GM18907 (cell line): ENCODE results near the gene MACROD2.

Source experiments
- ATAC-seq: cut with Tn5 transposase; IDR thresholded peaks from one replicate; pipeline ENCODE4 v1.9.1; 2021; ENCODE audit warnings: mild to moderate bottlenecking, moderate library complexity; ENCODE audit not compliant: unreplicated experiment

Gene MACROD2

DNA sequence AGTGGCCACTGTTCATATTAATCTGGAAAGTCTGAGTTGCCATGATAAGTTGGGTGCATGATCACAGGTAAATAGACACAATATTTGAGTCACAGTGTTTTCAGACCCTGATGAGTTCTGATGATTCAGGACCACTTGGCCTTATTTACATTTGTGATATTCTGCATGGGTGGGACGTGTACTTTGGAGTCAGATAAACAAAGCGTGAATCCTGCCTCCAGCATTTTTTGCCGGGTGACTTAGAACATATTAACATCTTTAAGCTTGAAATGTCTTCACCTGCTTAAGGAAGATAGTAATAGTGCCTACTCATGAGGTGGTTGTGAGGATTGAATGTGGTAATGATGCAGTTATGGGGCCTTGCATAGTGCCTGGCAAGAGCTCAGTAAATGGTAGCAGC lies 1582.8 kb downstream of the MACROD2 start:
- ATAC-seq: no peak

DNA sequence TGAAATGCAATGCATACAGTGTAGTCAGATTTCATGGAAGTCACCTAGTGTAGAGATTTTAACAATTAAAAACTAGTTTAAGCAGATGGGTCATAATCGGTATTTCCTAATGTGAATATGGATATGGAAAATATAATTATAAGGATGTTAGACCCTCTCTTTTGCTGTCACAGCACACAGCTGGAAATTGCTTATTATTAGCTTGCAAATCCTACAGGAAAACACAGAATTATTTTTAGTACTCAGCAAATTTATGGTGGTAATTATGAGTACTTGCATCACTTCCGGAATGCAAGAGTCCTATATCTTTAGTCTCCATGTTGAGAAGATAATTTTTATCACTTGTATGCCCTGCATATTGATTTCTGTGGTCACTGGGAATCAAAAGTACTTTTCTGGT lies 1584.4 kb downstream of the MACROD2 start:
- no peak for ATAC-seq

DNA sequence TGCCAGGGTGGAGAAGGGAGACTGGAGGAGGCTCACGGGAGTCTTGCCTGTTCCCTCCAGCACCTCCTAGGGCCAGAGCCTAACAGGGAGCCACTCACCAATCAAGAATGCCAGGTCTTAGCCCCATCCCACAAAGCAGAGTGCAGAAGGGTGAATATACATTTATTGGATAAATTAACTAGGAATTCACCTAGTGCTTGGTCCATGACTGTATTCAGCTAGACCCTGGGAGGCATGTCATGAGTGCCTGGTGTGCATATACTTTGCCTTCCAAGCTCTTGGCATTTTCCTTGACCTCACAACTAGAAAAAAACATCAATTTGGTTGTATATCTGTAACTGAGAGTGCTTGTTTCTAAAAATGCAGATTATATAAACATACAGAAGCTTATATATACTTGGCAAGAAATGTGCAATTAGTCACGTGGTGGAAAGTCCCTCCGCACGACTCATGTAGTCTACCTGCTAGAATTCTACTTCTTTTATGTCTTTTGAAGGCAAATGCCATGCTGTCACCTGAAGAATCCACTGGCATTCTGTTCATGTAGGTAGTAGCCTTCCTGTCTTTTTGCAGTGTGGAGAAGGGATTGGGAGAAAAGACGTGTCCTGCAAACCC lies 1586.9 kb downstream of the MACROD2 start:
- ATAC-seq: no peak

DNA sequence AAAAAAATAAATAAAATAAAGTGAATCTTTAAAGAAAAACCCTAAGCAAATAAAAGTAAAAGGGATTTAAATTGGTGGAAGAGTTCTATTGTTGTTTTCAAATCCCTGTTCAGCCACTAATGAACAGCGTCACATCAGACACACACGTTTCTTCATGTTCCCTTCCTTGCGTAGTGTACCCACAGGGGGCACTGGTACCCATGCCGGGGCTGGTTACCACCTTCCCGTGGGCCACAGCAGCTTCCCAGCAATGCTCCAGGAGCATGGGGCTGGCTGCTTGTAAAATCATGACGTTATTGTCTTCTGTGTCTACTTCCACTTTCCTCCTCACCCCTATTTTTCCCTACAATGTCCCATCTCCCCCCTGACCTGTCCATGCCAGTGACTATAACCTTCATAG lies 1589.2 kb downstream of the MACROD2 start:
- no peak for ATAC-seq

DNA sequence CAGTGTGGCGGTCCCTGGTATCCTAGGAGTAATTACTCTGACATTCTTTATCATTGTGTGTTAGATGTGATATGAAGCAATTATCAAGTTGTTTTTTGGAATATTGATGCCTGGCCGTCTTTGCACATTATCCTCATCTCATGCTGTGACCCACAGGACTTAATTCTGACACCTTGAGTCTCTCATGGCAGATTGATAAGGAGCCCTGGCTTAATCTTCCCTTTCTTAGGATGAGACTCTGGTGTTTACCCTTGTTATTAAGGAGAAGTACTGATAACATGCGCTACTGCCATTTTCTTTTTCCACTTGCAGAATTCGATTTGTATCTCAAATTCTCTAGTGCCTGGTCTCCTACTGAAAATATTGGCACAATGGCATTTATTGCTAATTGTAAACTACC lies 1597.8 kb downstream of the MACROD2 start:
- no peak for ATAC-seq

DNA sequence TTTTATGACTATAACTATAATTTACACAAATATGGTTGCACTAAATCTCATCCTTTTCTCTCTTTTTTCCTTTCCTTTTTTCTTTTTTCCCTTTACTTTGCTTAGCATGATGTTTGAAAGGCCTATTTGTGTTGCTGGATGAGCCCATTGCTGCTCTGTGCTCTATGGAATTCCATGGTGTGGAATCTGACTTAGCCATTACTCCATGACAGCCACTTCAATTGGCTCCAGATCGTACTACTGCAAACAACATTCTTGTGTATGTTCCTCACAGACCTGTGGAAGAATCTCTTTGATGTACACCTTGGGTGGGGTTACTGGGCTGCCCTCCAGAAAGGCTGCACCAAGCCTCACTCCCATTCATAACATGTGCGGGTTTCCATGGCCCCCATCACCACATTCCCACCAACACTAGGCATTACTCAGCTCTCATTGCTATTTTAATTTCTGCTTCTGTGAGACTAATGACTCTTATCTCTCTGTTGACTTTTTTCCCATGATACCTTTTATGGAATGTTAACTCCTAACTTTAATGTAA lies 1598.9 kb downstream of the MACROD2 start:
- ATAC-seq: no peak

DNA sequence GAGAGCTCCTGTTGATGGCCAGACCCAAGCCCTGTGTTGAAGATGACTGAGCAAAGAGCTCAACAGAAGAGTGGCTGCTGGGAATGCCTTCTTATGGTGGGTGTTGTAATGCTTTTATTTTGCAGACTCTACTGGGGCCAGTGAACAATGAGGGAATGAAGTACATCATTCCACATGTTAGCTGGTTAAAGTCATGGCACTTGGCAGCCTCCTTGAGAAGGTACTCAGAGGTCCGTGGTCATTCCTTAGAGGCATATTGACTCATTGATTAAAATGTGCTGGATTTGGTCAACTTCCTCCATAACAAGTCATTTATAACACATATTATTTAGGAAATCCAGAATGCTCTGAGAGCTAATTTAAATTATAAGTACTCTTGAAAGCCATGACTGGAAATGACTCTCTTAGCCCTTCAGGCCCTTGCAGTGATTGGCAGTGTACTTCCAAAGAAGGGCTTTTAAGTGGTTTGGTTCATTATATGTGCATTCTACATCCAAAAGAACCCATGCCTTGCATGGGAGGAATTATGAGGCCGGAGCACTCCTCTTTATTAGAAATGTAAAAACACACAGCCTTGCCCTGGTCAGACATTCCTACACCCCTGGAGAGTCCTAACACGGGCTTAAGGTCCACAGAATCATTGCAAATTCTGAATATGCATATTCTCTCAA lies 1601.0 kb downstream of the MACROD2 start:
- ATAC-seq: no peak

DNA sequence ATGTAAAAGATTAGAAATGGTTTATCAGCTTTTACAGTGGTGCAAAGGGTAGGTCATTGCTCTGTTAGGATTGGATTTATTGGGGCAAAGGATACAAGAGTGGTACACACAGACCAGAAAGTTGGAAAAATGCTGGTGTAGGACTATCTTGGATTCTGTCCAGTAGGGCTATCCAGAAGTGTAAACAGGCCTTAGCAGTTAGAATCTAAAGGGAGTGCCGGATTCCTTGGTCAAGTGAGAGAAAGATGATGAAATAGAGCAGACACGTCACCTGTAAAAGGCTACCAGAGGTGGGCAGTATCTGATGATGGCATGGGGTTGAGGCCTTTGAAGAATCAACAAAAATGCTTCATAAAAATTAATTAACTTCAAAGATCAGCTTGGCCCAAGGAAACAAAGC lies 1602.0 kb downstream of the MACROD2 start:
- no peak for ATAC-seq

DNA sequence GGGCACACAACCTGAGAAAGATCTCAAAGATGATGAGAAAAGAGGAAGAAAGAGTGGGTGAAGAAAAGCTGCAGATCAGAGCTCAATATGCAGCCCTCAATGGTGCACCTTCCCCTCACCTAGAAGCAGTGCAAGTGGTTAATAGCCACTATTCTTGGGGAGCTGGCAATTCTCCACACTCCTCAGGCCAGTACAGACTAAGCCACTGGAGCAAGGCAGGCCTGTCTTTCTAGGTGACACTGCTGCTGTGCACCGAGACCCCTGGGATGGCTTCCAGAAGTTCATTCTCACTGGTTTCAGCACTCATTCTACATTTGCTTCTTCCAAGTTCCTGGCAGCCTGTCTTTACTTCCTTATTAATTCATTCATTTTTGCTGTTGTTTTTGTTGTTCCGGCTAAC lies 1604.6 kb downstream of the MACROD2 start:
- ATAC-seq: no peak

DNA sequence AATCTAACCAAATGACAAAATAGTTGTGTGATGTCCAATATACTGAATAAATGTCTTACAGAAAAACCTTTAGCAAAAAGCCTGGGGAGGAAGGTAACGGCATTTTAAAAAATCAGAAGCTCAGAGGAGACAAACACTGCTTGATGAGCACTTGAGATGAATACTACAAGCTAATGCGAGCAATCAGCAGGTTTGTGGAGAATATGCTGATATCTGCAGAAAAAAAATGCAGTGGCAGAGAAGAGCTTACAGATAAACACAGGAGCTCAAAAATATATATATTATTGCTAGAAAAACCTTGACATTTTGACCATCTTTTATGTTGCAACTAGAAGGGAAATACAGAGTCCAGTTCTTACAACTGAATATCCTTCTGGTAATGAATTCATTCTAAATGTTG lies 1605.2 kb downstream of the MACROD2 start:
- no peak for ATAC-seq

DNA sequence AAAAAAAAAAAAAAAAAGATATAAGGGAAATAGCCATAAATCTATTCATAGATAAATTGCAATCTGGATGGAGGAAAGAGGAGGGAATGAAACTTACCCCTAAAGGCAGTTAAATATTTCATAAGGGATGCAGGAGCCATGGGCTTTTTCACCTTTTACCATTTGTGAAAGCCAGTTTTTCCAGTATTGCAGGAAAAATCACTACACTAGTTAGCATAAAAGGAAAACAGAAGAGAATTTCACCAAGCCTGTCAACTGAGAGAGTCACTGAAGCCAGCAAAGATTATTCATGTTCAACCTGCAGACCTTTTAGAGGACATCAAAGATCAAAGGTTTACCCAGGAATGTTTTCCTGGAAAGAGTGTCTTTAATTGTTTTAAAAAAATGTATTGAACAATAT lies 1608.2 kb downstream of the MACROD2 start:
- ATAC-seq: no peak

DNA sequence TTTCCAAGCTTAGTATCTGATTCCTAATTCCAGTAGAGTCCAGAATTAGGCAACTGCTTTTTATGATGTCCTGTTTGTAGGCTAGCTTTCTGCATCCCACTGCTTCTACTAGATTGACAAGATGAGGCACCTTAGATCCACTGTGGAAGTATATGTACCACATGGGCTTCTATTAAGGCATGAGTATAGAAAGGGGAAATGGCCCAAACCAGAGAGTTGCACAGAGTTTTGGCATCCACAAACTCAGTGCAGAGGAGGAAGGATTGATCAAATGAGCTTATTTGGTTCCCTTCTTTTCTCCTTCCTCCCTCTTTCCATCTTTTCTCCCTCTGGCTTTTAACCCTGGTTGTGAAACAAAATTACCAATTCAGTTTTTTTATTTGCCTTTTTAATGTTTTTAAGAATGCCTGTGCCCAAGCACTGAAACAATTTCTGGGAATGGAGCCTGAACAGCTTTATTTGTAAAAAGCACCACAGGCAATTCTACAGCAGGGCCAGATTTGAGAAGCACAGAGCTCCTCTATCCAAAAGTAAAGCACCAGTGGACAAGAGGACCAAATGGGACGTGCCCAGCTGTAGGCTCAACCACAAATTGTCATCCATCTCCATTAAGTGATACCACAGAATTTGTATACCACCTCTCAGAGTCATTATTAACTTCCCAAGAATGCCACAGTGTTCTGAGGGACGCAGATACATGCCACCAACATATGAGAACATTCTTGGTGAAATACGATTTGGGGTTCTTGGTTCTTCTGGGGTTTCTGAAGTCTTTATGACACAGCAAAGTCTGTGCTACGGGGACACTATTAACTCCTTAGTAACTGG lies 1608.9 kb downstream of the MACROD2 start:
- ATAC-seq: no peak

DNA sequence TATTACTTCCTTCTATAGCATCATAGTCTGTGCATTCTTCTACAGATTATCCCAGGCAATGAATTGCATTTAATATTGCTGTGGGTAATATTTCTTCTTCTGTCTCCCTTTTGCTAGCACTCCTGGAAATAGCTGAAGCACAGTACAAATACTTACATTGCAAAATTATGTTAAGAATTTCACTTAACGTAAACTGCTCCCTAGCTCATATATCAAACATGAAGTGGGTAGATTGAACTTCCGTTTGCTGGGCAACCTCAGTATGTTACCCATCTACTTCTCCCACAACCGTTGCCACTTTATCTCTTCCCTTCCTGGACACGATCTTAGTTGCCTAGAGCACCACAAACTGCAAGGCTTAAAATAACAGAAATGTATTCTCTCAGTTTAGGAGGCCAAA lies 1614.6 kb downstream of the MACROD2 start:
- no peak for ATAC-seq

DNA sequence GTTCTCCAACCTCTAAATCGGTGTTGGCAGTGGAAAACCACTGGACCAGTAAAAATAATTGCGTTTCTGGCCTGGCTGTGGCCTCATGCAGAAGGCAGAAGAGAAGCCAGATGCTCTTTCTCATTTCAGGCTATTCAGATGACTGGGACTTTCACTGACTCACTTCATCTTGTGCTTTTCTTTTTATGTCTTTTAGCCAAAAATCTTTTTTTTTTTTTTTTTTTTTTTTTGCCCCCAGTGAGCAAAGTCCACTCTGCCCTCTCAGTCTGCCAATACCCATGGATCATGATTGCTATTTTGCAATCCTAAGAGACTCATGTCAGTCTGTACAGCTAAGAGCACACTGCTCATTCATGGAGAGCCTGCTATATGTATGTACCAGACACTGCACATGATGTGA lies 1615.5 kb downstream of the MACROD2 start:
- no peak for ATAC-seq

DNA sequence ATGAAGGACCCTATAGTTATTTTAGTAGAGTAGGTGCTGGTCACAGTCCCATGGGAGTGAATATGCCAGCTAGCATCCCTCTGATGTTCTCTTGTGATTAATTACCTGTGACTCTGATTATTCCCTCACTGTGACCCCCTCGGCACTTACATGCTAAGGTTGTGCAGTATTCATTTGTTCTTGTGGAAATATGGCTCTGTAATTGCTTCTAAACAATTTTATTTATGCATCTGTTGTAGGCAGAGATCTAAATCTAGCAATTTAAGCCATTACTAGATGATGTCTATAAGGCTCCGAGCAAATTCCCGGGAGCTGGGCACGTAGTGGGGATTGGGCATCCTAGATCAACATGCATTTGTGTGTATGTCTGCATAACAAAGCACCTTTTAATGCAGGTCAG lies 1616.2 kb downstream of the MACROD2 start:
- ATAC-seq: no peak

DNA sequence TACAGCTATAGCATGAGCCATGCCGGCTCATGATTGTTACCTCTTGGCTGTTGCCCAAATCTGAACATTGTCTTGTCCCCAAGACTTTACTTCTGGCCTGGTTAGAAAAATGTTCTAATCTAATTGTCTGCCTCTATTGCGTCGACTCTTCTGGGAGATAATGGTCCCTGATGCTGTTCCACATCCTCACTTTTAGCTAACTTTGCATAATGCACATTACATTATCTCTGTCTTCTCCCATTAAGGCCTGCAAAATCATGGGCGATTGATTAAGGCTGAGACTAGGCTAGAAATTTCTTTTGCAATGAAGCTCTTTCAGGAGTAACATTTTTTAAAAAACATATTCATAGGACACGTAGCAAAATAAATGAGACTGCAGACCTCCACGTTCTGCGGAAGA lies 1616.9 kb downstream of the MACROD2 start:
- no peak for ATAC-seq

DNA sequence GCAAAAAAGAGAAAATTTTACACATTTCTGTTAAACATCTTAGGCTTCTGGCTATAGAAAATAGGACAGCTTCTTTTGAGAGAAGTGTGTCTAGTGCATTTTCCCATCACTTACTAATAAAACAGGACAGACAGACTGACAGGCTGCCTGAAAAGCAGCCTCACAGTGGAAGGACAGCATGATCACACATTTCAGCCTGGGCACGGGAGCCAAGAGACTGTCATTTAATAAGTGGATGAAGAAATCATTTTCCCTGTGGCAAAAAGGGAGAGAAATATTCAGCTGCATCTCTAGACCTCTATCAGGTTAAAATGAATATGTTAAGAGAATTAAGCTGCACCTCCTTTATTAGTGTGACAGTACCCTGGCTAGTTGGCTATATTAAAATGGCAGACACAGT lies 1617.5 kb downstream of the MACROD2 start:
- no peak for ATAC-seq

DNA sequence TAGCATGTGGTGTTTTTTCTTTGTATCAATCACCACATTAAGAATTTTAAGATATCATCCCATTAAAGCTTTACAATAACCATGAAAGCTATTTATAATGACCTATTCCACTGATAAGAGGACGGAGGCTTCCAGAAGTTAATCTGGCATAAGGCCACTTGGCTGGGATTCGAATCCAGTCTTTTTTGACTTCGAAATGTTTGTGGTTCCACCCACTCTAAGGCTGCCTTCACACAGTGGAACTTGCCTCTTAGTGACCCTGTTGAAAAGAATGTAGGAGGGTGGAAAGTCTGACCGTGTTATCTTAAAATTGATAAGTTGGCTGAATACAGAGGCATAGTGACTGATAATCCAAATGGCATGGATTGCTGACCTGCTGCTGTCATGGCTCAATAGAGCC lies 1618.2 kb downstream of the MACROD2 start:
- no peak for ATAC-seq

DNA sequence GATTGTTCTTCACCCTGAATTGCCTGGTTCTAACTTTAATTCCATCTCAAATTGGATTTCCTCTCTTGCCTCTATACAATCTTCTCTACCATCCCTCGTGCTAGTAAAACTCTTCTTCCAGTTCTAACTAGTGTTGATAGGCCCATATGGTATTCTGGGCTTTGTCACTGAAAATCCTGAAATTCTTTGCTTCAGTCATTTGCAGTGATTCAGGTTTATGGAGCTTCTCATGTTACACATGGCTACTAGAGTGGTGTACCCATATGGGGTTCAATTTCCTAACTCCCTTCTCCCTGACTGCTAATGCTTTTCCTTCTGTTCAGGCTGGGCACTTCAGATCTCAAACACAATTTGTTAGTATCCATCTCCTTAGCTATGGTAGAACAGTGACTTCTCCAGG lies 1621.3 kb downstream of the MACROD2 start:
- ATAC-seq: no peak

DNA sequence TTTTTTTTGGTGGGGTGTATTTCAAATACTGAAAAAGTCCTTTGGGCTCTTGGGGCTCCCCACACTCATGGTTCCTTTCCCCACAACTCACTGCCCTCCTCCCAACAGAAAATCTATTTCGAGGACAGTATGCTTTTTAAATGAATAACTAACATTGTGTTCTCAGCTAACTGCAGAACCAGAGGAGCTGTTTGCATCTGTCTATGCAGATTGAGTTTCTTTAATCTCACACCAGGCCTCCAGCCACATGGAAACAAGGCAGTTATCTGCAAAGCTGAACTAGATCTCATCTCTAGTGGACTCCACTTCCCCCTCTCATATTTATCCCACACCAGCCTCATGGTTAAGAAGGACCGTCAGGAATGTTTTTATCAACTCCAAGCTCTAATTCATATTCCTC lies 1622.8 kb downstream of the MACROD2 start:
- no peak for ATAC-seq

DNA sequence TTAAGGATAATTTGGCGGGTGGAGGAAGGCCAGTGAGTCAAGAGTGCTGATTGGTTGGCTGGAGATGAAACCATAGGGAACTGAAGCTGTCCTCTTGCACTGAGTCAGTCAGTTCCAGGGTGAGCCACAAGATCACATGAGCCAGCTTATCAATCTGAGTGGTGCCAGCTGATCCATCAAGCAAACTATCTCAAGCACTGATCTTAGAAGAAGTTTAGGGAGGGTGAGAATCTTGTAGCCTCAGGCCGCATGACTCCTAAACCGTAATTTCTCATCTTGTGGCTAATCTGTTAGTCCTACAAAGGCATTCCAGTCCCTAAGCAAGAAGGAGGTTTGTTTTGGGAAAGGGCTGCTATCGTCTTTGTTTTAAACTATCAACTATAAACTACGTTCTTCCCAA lies 1623.6 kb downstream of the MACROD2 start:
- ATAC-seq: no peak

DNA sequence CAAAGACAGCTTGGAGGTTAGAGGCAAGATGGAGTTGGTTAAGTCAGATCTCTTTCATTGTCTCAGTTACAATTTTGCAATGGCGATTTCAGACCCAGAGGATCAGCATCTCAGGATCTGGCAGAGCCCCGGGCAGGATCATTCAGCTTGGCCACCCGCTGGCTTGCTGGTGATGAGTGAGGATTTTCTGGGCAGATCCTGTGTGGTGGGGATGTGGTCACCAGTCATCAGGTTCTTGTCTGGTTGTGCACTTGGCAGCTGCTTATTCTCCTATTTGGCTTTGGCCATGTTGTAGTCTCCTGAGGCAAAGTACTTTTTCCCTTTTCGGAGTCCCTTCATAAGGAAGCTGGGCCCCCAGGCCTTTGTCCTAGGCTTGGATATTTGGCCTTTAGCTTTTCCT lies 1624.0 kb downstream of the MACROD2 start:
- no peak for ATAC-seq
